GM12874 (cell line): ENCODE data around the gene UBE3C.

Experiments
- TF ChIP-seq, protein P1 (sequence below): IDR thresholded peaks from 2 replicates; pipeline ENCODE4 v1.5.1; 2011; ENCODE audit warnings: low read depth, mild to moderate bottlenecking, control low read depth, low read length, moderate library complexity; ENCODE audit not compliant: insufficient read depth

Gene UBE3C

DNA sequence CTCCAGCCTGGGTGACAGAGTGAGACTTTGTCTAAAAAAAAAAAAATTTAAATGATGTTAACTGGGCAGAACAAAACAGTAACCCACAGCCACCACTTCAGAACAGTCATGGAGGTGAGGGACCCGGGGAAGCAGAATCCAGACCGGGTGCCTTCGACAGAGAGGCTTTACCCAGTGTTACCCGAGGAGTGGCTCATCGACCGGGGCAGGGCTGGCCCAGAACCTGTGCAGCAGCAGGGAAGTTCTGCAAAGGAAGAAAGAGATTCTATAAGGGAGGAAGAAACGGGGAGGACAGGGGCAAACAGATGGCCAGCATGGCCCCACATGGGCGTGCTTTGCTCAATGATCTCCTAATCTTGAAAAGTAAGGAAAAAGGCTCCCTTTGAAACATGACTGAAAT, 26.0 kb upstream of the UBE3C start:
- TF ChIP-seq, protein P1, sequence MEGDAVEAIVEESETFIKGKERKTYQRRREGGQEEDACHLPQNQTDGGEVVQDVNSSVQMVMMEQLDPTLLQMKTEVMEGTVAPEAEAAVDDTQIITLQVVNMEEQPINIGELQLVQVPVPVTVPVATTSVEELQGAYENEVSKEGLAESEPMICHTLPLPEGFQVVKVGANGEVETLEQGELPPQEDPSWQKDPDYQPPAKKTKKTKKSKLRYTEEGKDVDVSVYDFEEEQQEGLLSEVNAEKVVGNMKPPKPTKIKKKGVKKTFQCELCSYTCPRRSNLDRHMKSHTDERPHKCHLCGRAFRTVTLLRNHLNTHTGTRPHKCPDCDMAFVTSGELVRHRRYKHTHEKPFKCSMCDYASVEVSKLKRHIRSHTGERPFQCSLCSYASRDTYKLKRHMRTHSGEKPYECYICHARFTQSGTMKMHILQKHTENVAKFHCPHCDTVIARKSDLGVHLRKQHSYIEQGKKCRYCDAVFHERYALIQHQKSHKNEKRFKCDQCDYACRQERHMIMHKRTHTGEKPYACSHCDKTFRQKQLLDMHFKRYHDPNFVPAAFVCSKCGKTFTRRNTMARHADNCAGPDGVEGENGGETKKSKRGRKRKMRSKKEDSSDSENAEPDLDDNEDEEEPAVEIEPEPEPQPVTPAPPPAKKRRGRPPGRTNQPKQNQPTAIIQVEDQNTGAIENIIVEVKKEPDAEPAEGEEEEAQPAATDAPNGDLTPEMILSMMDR = no peak

DNA sequence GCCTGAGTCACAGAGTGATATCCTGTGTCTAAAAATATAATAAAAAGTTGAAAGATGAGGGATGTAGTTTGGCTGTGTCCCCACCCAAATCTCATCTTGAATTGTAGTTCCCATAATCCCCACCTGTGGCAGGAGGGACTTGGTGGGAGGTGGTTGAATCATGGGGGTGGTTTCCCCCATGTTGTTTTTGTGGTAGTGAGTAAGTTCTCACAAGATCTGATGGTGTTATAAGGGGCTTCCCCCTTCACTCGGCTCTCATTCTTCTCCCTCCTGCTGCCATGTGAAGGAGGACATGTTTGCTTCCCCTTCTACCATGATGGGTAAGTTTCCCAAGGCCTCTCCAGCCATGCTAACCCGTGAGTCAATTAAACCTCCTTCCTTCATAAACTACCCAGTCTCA, 25.1 kb upstream of the UBE3C start:
- TF ChIP-seq, protein P1 = no peak

DNA sequence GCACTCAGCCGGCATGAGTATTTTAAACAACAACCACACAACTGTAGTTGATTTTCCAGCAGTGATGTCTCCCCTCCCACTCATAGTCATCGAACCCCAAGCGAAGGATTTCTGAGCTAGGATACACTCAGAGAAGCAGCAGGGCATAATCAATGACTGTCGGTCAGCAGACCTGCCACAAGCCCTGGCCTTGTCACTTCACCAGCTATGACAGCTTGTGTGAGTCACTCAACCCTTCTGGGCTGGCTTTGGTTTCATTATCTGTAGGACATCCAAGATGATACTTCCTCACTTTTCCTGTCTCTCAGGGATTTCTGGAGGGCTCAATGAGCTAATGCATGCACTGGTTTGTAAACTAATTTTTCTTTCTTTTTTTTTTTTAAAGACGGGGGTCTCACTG, 22.0 kb upstream of the UBE3C start:
- TF ChIP-seq, protein P1 = no peak

DNA sequence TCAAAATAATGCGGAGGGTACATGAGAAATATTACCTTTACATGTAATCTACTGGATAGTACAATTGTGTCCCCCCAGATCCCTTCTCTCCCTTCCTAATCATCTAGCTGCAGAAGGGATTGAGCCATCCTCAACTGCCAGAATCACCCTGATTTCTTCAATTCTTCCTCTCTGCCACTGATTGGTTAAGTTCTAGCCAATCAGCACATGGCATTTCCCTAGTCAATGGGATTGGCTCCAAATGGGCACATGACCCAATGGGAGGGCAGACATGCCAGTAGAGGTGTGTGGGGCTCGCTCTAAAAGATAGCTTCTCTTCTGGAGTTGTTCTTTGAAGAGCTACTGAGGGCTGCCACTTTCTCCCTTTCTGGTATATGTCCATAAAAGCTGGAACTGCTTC, 20.9 kb upstream of the UBE3C start:
- TF ChIP-seq, protein P1 = no peak

DNA sequence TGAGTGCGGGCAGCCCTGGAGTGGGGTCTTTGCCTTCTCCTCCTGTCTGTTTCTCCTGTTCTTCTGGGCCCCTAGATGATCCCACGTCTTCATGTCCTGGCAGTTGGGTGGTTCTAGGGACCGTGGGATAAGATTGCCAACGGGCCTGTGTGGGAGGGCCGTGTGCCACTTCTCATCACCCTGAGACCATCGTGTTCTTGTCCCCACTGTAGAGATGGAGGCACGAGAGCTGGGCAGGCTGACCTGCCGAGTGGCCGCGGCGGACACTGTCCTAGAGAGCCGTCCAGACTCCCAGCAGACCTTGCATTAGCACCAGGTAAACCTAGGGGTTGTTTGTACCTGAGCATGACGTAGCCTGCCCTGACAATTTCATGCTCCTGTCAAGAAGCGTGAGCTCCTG, 18.5 kb upstream of the UBE3C start:
- TF ChIP-seq, protein P1 = no peak

DNA sequence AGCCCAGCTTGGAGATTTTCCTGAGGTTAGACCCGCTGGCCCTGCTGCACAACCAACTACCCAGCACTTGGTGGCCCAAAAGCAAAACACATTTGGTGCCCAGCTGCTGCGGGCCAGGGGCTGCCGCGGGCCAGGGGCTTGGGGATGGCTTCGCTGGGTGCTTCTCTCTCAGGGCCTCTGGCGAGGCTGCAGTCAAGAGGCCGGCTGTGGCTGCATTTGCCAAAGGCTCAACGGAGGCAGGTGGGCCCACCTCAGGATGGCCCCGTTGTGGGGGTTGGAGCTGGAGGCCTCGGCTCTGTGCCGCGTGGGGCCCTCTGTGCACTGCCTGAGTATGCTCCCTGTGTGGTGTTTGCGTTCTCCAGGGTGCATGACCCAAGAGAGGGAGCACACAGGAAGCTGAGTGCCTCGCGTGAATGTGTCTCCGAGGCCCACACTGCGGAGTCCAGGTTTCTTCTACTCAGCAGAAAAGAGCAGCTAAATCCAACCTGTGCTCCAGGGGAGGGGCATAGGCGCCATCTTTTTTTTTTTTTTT, 17.5 kb upstream of the UBE3C start:
- TF ChIP-seq, protein P1 = no peak

DNA sequence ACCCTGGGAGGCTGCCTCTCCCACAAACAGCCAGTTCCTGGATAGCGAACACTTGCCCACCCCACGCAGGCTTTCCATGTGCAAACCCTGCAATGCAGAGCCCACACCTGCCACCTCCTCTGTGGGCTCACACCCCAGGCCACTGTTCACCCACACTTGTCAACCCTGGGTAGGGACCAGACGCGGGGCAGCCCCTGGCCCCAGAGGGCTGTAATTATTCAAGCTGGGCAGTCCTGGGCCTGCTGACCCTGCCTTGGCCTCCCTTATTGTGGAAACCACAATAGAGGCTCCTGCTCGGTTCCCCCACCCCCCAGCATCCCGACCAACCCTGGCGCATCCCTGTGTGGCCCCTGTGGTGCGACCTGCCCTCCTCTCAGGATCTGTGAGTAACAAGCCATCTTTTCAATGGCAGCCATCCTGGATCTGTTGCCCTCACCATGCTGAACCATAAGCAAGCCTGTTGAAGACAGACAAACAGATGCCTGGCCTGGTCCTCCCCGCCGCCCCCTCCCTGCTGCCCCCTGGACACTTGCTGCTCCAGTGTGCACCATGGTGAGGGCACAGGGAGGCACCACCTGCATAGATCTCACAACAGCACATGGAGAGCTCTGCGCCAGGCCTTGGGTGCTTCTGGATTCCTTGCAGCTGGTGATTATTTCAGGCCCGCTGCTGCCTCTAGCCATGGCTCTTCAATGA, 15.8 kb upstream of the UBE3C start:
- TF ChIP-seq, protein P1 = no peak

DNA sequence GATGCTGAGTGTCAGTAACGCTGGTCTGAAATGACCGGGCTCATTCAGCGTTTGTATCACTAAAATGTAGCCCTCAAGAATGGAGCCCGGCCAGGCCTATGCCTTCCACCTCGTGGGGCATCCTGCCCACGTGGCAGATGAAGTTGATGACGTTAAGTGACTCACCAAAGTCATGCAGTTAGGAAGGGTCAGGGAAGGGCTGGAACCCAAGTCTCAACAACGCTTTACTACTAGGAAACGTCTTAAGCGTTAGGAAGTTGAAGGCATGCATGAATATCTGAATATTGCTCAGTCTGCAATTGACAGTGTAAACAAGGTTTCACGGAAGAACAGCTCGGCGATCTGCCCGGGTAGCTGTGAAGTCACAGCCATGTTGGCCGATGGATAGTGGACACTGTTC, 14.0 kb upstream of the UBE3C start:
- TF ChIP-seq, protein P1 = no peak
